HG03469 (cell line): ENCODE measurements around the gene UBL7.

ENCODE experiments used
- ATAC-seq: cut with Tn5 transposase; IDR thresholded peaks from one replicate; pipeline ENCODE4 v1.9.1; 2021; ENCODE audit warnings: mild to moderate bottlenecking, moderate library complexity, moderate number of reproducible peaks; ENCODE audit not compliant: unreplicated experiment

The UBL7 gene

GRCh38 chr15:74442604-74443003, 18.4 kb downstream of the UBL7 start:
- ATAC-seq: no peak

DNA sequence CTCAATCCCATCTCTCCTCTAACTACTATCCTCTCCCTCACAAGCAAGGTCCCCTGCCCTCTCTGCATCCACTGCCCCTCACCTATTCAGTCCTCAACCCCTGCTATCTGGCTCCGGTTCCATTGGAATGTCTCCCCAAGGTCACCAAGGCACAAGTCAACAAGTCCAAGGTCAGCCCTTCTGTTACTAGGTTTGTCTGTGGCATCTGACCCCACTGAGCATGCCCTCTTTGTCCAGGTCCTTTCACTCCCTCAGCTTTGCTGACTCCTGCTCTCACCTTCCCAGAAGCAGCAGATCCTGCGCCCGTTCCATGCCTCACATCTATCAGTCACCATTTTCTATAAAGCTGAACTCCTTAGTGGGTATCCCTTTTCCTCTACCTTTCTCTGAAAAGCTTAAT, 18.9 kb downstream of the UBL7 start:
- ATAC-seq: no peak

GRCh38 chr15:74441248-74441941, 19.6 kb downstream of the UBL7 start:
- ATAC-seq: no peak

DNA sequence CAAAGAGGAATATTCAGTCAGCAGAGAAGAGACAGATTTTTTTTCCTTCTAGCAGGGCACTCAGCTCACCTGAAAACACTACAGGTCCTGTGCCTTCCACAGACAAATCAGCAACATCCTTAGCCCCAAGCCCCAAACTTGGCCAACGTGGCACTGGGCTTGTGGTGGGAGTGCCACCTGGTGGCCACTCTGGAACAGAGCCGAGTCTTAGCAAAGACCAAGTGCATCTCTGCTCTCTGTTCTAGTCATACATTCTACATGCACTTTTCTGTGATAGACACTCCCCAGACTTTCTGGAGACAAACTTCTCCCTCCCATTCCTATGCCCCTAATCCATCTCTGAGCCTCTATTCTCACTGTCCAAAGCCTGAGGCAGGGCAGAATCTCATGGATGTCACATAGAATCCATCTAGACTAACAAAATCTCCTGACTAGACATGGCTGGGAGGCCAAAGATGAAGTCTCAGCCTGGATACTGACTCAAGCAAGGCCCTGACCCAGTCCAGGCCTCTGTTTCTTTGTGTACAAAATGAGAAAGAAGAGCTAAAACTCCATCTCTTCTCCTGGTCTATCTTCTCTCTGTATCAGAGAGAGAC, 22.1 kb downstream of the UBL7 start:
- no peak for ATAC-seq

DNA sequence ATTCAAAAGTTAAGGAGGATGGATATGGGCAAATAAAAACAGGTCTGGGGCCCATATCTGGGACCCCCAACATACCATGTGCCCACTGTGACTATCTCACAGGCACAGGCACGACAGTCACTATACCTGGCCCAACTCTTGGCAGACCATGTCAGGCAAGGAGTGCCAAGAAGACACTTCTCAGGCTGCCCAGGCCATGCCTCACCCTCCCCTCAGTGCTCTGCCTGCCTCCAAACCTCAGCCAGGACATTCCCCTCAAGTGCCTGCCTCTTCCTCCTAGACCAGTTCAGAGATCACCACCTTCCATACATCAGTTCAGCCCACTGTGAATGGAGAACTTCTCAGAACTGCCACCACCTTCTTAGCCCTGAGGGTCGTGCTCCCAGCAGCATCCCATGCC, 22.8 kb downstream of the UBL7 start:
- no peak for ATAC-seq

DNA sequence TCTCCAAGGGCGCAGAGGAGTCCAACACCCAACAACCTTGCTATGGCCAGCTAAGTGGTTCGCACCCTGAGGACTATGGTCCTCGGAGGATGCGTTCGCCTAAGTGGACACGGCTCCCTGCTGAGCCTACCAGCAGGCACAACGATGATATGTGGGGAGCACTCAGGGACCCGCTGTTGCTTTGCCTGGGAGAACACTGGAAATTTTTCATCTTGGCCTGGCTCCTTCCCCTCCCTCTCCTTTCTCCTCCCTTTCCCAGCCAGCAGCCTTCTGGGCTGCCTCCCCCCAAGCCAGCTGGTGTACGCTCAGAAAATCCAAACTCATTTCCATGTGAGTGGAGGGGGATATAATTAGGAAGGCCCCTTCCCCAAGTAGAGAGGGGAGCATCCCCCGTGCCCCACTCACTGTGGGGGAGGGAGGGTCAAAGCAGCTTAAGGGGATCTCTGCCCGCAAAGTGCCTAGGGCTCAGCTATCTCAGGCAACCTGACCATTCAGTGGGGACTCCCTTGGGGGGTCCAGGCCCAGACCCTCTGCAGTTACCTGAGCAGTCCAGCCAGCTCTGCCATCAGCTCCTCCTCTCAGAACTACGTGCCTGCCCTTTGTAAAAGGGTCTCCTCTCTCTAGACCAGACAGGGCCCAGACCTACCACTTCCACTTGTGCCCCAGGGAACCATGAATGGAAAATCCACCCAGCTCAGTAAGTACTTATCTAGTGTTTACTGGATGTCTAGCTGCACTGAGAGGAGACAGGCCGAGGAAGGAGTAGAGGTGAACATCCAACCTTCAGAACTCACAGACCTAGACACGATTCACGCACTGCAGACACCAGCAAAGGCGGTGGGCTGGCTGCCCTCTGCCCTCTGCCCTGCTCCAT, 26.5 kb downstream of the UBL7 start:
- ATAC-seq: no peak

DNA sequence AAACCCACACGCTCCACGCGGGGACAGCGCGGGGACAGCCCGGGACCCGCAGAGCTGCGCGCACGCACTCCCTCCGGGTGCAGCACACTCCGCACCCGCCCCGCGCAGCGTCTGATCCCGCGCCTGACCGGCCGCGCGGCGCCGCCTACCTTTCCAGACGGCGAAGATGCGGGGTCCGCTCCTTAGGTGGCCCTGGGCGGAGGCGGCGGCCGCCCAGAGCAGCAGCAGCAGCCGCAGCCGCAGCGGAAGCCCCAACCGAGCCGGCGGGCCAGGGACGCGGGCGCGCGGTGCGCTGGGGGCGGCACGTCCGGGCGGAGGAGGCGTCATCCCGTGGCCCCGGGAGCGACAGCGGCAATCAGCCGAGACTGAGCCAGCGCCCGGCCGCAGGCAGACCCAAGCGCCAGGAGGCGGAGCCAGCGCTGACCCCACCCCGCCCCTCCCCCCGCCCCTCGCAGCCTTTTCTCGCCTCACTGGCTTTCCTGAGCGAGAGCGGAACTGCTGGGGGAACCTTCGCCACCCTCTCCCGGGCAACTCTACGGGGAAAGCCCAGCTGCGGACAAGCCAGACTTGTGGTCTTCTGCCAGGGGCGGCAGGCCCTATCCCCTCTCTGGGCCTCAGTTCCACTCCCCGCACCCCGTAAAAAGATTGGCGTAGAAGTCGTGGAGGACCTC, 27.2 kb downstream of the UBL7 start, which contains the start of gene SEMA7A:
Gene SEMA7A, minus strand, starts transcription at position 367 of the 671 bp plus-strand sequence. Its CDS starts 40 bp downstream, at position 327.
- no peak for ATAC-seq

GRCh38 chr15:74432968-74433591, 27.9 kb downstream of the UBL7 start:
- no peak for ATAC-seq

GRCh38 chr15:74432271-74432967, 28.5 kb downstream of the UBL7 start:
- ATAC-seq: no peak

GRCh38 chr15:74431645-74432044, 29.3 kb downstream of the UBL7 start:
- ATAC-seq: no peak

GRCh38 chr15:74431116-74431515, 29.8 kb downstream of the UBL7 start:
- no peak for ATAC-seq

DNA sequence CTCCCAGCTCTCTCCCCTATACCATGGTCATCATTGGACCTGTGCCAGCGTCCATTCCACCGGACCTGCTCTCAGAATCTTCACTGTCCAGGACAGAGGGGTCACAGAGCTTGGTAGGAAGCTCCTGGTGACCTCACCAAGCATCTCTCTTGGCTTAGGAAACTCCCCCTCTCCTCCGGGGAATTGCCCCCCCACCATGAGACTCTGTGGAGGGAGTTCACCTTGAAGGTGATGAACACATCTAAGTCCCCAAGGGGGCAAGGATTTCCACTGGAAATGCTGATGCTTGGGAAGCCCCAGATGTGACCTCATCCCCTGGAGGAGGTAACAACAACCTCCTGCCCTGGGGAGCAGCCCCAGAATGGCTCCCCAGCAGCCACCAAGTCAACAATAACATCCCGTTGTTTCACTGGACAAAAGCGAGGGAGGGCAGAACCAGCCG, 30.4 kb downstream of the UBL7 start:
- ATAC-seq: no peak

- no peak for ATAC-seq
Measured at GRCh38 chr15:74429781-74430400, 31.1 kb downstream of the UBL7 start.

GRCh38 chr15:74428970-74429780, 31.8 kb downstream of the UBL7 start:
- no peak for ATAC-seq

- no peak for ATAC-seq
Measured at GRCh38 chr15:74428442-74428787, 32.5 kb downstream of the UBL7 start.

GRCh38 chr15:74427607-74428441, 33.1 kb downstream of the UBL7 start:
- ATAC-seq: no peak

DNA sequence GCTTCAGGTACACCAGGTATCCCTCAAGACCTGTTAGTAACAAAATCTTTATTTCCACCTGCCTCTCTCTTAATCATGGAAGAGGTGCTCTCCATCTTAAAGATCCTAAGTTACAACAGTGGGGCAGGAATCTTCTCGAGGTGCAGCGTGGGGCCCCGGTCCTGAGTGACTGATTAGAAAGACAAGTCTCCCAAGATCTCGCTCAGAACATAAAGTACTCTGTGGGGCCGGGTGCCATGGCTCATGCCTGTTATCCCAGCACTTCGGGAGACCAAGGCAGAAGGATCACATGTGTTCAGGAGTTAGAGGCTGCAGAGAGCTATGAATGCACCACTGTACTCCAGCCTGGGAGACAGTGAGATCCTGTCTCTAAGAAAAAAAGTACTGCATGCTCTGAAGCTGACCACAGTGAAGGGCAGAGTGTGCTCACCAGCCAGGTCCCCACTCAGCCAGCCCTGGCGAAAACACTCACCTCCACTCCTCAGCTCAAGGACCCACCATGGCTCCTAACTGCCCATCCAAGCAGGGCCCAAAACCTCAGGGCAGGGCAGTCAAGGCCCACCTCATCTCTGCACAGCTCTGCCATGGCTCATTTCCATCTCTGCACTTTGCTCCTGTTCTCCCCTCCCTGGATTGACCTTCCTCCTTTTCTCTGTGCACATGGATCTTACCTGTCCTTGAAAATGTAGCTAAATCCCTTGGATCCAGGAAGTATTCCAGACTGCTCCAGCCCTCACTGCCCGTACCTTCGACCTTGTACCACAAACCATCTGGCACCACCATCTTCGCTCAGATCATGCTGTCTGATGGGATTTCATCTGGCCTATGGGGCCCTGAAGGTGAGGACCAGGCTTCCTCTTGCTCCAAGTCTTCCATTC, 34.3 kb downstream of the UBL7 start:
- no peak for ATAC-seq
